ENCODE measurements around the gene ANKLE1. TPM values are rescaled to one million over a fixed set of nuclear protein-coding genes. Genes with fewer than 3 reads are reported as not detected.

The ANKLE1 gene
- polyA plus RNA-seq (2013, experiment 1 of 2; ENCODE audit: insufficient read length) = 0.65 TPM
- polyA plus RNA-seq (2013, experiment 2 of 2; ENCODE audit: insufficient read length) = 0.20 TPM

GRCh38 chr19:17281391-17282304 is at the start of gene ANKLE1:
ANKLE1 (plus strand) TSS chr19:17281901; CDS start chr19:17281921, 20 bp downstream.
- no peak for DNase-seq

- no peak for DNase-seq
Measured at GRCh38 chr19:17232258-17232657, 49.4 kb upstream of the ANKLE1 start.

GRCh38 chr19:17234911-17235299 is 46.8 kb upstream of the ANKLE1 start:
- DNase-seq = peak; percentile 36

GRCh38 chr19:17235300-17235970 is 46.3 kb upstream of the ANKLE1 start:
- DNase-seq = peak; percentile 65

- DNase-seq = peak; percentile 67
Measured at GRCh38 chr19:17235971-17236777, 45.5 kb upstream of the ANKLE1 start.

GRCh38 chr19:17236811-17237543 is 44.7 kb upstream of the ANKLE1 start:
- no peak for DNase-seq

GRCh38 chr19:17237747-17238706 is 43.7 kb upstream of the ANKLE1 start:
- DNase-seq = no peak

- DNase-seq = no peak
Measured at GRCh38 chr19:17240062-17240752, 41.5 kb upstream of the ANKLE1 start.

GRCh38 chr19:17240826-17241399 is 40.8 kb upstream of the ANKLE1 start:
- no peak for DNase-seq

- no peak for DNase-seq
Measured at GRCh38 chr19:17242431-17243208, 39.1 kb upstream of the ANKLE1 start.

GRCh38 chr19:17243211-17243829 is 38.4 kb upstream of the ANKLE1 start:
- DNase-seq = no peak

- peak; percentile 52 for DNase-seq
Measured at GRCh38 chr19:17243830-17244617, 37.7 kb upstream of the ANKLE1 start.

GRCh38 chr19:17244618-17245534 is 36.8 kb upstream of the ANKLE1 start:
- no peak for DNase-seq

GRCh38 chr19:17245535-17245984 is 36.1 kb upstream of the ANKLE1 start, which contains the start of gene NR2F6:
NR2F6 (minus strand) TSS chr19:17245919; CDS start chr19:17245220, 699 bp downstream.
- DNase-seq = no peak

GRCh38 chr19:17246681-17247425 is 34.8 kb upstream of the ANKLE1 start:
- DNase-seq = no peak

All from fibroblast of skin of back (primary cell).